Testis (tissue), 2 donors: ENCODE results near the gene DUOXA1.

Experiments used
- CTCF ChIP-seq, 3 experiments: fragments of 450-650 bp in 2 of 3; fragments of 200-600 bp in 1 of 3; sonication (generic) in 1 of 3; IDR thresholded peaks; one replicate each; pipeline ENCODE4 v1.5.1; 2016 to 2019; ENCODE audit warnings: antibody characterized with exemption in 3 of 3, mild to moderate bottlenecking in 2 of 3, moderate library complexity in 1 of 3
- POLR2A ChIP-seq: fragments of 450-650 bp; IDR thresholded peaks from one replicate; pipeline ENCODE4 v1.6.1; 2017; ENCODE audit warnings: antibody characterized with exemption, mild to moderate bottlenecking, moderate library complexity

- TF ChIP-seq POLR2A (no peak), CTCF (IDR thresholded peaks at IDR 0.05) (no peak)
Measured at GRCh38 chr15:45115312-45115820, 14.3 kb downstream of the DUOXA1 start.
